Glomerular visceral epithelial cell (primary cell): ENCODE data around the gene EDC3.
A peak's percentile ranks its signal among the peaks of the same experiment; 100 is the strongest.

Source experiments
- DNase-seq: peaks from one replicate; pipeline ENCODE4 v3.0.0-alpha.2; 2016; ENCODE audit errors: extremely low spot score

EDC3 gene

DNA sequence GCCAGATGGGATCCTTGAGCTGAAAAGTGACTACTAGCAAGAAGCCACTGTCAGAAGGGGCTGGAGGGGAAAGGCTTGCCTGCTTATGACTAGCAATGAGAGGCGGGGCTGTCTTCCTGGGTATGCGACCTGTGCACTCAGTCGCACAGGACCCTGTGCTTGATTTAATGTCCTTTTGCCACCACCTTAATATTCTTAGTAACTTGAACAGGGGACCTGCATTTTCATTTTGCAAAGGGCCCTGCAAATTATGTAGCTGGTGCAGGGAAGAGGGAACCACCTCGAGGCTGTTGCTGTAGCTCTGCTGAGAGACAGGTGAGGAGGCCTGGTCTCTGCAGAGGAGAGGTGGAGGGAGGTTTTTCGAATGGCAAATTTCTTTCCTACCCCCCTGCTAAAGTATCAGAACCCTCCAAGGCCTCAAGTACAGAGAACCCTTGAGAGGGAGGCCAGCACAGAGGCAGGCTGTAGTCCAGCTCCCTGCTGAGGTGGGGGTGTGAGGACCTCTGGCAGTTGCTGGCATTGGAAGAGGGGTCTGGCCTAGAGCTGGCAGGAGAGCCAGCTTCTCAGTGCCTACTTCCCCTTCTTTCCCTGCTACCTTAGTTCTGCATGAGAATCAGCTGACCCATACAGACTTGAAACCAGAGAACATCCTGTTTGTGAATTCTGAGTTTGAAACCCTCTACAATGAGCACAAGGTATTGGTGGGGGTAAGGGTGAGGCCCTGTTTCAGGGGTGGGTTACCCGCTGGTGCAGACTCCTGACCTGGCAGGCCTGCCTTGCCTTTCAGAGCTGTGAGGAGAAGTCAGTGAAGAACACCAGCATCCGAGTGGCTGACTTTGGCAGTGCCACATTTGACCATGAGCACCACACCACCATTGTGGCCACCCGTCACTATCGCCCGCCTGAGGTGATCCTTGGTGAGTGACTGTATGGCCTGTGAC, 68.8 kb downstream of the EDC3 start:
- no peak for DNase-seq

GRCh38 chr15:74626336-74626735, 69.5 kb downstream of the EDC3 start:
- DNase-seq, result no peak

DNA sequence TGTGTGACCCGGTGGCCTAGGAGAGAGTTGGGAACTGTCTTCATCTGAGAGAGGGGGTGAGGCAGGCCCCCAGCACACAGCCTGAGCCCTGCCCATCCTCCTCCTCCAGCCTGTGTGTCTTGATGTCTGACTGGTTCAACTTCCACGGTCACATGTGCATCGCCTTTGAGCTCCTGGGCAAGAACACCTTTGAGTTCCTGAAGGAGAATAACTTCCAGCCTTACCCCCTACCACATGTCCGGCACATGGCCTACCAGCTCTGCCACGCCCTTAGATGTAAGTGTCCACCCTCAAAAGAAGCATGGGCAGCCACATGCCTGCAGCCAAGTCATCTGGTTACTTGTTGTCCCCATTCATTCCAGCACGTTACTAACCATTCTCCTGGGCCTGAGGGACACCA, 70.1 kb downstream of the EDC3 start:
- no peak for DNase-seq

DNA sequence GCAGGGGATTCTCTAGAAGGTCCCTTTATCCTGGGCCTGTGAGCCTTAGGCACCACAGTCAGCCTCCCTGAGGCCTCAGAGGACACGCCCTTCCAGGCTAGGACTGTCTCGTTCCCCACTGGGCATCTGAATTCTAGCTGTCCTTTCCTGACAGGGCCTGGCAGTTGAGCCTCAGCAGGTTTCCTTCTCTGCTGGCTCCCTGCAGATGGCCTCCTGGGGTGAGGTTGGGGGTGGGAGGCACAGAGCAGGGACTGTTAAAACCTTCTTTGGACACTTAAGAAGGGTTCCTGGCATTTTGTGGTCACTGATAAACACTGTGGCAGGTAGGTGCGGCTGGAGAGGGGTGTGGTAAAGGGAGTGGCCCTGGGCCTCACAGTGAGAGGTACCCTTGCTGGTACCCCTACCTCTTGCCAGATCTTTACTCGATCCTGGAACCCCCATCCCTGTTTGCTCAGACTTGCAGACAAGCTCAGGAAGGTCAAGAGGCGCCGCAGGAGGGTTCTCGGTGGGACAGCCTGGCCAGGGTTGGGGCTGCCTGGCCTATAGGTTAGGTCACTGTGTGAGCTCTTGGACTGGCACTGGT, 71.7 kb downstream of the EDC3 start:
- DNase-seq, result no peak

DNA sequence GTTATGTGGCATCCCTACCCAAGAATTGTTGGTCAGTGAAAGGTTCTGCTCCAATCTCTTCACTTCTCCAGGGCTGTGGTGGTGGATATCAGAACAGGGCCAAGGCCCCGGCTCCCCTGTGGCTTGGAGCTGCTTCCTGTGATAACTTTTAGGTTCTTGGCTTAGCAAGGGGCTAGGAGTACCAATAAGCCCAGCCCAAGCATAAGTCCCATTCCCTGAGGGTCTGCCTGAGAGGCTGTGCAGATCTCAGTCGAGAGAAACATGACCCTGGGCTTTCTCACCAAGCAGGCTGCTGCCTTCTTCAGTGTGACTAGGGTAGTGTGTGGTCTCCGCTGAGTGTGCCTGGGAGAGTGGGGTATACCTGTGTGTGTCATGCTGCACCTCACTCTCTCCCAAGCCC, 73.1 kb downstream of the EDC3 start:
- DNase-seq, result no peak

DNA sequence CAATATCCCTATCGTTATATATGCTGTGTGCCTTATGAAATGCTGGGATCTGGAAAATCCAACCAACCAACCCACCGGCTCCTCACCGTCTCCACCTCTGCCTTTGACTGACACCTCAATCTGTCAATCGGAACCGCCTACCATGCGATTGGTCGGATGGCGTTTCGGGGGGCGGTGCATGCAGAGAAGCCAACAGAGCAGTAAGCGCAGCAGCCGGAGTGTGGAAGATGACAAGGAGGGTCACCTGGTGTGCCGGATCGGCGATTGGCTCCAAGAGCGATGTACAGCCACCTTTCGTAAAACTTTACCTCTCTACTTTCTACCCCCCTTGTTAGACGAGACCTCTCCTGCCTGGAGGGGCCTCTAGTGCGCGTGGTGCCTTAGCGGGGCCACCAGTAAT, 73.9 kb downstream of the EDC3 start:
- DNase-seq, result no peak

DNA sequence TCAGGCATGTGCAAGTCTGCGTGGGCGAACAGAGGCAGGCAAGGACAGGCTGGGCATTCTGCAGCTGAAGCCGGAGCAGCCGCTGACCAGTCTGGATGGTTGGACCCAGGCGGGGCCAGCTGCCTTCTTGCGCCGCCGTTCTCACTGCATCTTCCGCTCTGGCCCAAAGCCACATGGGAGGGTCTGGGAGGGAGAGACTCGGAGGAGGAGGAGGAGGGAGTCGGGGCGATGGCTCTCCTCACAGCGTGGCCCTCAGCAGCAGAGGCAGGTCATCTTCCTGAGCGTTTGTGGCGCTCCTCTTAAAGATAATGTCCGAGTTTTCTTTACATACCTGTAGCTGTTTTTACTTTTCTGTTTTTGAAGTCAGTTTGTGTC, 74.3 kb downstream of the EDC3 start:
- DNase-seq, result no peak

DNA sequence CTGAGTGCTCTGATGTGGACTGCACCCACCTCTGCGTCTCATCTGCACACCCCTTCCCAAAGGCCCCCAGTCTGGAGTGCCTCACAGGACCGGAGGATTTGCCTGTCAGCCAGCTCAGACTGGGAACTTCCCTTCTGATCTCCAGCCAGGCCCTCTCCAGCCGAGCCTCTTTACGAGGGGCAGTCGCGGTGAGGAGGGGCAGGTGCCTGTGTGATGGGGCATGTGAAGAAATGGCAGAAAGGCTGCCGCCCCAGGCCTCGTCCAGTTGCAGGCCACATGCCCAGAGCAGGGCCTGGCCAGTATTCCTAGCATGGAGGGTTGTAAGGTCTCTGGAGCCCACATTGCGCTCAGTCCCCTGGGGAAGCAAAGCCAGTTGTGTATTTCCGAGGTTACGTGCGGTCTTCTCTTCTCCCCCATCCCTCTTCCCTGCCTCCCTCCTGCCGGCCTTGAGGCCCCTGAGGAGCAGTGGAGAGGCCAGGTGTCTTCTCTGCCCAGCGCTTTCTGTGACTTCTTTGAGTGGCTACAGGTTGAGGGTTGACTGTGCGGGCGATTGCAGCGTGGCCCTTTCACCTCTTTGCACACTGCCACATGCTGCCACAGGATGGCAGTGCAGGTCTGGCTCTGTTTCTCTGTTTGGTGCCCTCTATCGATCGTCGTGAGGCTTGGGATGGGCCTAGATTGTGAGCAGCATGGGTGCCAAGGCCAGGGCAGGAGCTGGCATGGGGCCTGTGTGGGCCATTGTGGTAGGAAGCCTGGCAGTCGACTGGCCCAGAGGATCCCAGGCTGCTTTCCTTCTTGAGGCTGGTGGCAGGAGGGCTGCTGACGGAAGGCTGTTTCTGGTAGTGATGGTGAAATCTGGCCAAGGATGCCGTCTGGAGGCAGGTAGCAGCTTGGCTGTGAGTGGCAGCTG, 74.9 kb downstream of the EDC3 start:
- DNase-seq, result peak; percentile 68

- no peak for DNase-seq
These were observed 75.7 kb downstream of the EDC3 start for GRCh38 chr15:74619916-74620635.

DNA sequence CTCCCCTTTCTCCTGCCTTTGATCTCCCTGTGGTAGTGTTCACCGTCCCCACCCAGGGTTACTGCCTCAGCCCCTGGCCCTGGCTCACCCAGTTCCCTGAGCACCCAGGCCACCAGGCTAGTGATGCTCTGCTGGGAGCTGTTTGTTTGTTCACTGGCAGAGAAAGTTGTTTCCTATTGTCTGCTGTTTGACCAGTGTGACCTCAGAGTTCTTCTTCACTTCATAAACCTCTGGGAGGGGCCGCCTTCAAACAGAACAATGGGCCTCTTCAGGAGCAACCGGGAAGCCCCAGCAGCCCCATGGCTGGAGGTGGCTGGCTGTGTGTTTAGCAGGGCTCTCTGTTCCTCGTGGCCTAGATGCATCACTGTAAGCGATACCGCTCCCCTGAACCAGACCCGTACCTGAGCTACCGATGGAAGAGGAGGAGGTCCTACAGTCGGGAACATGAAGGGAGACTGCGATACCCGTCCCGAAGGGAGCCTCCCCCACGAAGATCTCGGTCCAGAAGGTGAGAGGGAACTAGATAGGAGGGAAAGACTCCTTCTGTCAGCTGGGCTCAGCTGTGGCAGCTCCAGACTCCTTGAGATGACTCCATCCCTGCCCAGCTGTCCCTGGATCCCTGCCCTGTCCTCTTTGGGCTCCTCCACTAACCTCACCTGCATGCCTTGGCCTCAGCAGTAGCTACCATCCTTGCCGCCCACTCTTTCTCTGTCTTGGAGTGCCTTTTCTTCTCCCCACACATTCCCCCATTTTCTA, 76.8 kb downstream of the EDC3 start:
- no peak for DNase-seq

GRCh38 chr15:74616996-74617395, 78.8 kb downstream of the EDC3 start:
- no peak for DNase-seq

DNA sequence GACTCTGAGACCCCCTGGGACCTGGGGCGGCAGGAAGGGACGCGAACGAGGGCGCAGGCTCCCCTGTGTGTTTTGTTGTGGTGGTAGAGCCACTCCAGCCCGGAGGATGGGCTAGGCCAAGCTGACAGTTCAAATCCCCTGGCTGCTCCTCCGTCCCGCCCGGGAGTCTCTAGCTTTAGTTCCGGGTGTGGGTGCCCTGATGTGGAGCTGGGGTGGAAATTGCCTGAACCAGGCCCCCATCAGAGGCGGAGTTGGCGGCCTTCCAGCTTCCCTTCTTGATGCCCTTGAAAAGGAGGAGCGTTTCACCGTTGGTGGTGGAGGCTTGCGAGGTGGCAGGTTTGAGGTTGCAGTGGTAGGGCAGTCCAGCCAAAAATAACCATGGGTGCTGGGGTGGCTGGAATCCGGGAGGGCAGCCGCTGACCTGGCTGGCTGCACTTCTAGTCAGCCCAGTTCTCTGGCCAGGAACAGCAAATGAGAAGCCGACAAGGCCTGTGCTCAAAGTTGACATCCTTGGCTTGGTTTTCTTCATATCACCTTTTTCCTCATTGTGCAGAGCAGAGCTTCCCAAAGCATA, 79.4 kb downstream of the EDC3 start:
- peak; percentile 84 for DNase-seq

GRCh38 chr15:74615508-74616365, 80.1 kb downstream of the EDC3 start, which contains the start of gene CLK3:
Gene CLK3, plus strand, starts transcription at chr15:74615836. Its CDS starts 3,361 bp downstream, at chr15:74619197.
- DNase-seq, result peak; percentile 93

DNA sequence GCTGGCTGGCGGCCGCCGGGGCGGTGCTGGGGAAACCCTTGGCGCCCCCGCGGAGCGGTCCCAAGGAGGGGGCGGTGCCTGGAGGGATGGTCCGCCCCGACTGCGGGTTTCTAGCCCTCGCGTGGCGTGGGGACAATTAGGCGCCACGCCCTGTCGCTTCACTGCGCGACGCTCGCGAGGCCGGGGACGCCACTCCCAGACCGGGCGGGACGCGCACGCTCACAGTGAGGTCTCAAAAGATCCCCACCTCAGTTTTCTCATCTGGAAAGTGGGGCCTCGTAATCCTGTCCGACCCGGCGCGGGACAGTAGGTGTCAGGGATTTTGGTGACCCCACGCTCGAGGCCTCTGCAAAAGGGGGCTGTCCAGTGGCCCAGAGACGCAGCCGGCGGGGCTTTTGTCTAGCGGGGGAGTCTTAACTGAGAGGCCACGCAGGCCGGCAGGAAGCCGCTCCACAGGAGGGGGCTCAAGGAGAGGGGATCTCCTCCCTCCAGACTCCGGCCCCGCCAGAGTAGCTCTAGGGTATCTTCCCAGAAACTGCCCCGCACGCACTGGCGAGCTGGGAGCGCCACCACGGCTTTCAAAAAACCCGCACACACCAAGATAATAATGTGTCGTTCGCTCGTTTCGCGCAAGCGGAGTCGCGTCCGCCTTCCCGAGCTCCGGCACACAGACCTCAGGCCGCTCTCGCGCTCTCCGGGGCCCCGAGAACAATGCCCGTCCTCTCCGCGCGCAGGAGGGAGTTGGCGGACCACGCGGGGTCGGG, 80.9 kb downstream of the EDC3 start:
- peak; percentile 76 for DNase-seq

- no peak for DNase-seq
These were observed 81.7 kb downstream of the EDC3 start for GRCh38 chr15:74613953-74614743.

- DNase-seq, result no peak
These were observed 82.5 kb downstream of the EDC3 start for GRCh38 chr15:74613089-74613952.

GRCh38 chr15:74612677-74613076, 83.1 kb downstream of the EDC3 start:
- DNase-seq, result no peak
